Activated CD4-positive, alpha-beta T cell treated with anti-CD3 and anti-CD28 coated beads for 36 hours (primary cell): ENCODE results near the gene ARRB1. TPM values are rescaled to one million over a fixed set of nuclear protein-coding genes. Genes with fewer than 3 reads are reported as not detected.
A peak's percentile ranks its signal among the peaks of the same experiment; 100 is the strongest.

Experiments
- ATAC-seq: fragments of 200-7000 bp; cut with Tn5 transposase; one replicate; pipeline ENCODE4 v1.10.0; 2021; ENCODE audit warnings: mild to moderate bottlenecking, moderate library complexity
- CTCF ChIA-PET: fragments of 350-600 bp; sonication (Branson Sonifier 250); formaldehyde crosslinking; loops from one replicate; lab custom pipeline; 2021; ENCODE audit warnings: antibody characterized with exemption; lab: Charles Lee
- POLR2A ChIA-PET: fragments of 350-600 bp; sonication (Branson Sonifier 250); formaldehyde crosslinking; loops from one replicate; lab custom pipeline; 2021; ENCODE audit warnings: antibody characterized with exemption, inconsistent platforms; lab: Charles Lee
- DNase-seq: peaks from one replicate; pipeline ENCODE4 v3.0.0-alpha.2; 2020
- H3K27ac Mint-ChIP-seq: one replicate; pipeline ENCODE4 v1.8.0; 2021; ENCODE audit warnings: mixed read lengths
- H3K27me3 Mint-ChIP-seq: one replicate; pipeline ENCODE4 v1.8.0; 2021; ENCODE audit warnings: mixed read lengths
- H3K36me3 Mint-ChIP-seq: one replicate; pipeline ENCODE4 v1.8.0; 2021; ENCODE audit warnings: low read depth, mixed read lengths
- H3K4me1 Mint-ChIP-seq: one replicate; pipeline ENCODE4 v1.8.0; 2021; ENCODE audit warnings: mixed read lengths
- H3K4me3 Mint-ChIP-seq: one replicate; pipeline ENCODE4 v1.8.0; 2021; ENCODE audit warnings: mild to moderate bottlenecking, moderate library complexity, mixed read lengths
- H3K9me3 Mint-ChIP-seq: one replicate; pipeline ENCODE4 v1.8.0; 2021; ENCODE audit warnings: low read depth, mixed read lengths
- intact Hi-C, 2 experiments: fragments of 100-400 bp; cut with DNase I in 1 of 2; cut with micrococcal nuclease in 1 of 2; formaldehyde crosslinking; loops; one replicate each; pipeline versions ENCODE4 v1.14.2 to v1.15.1; 2022 to 2024; cut with DNase I, micrococcal nuclease
- total RNA-seq, 2 experiments: library from RNA; stranded (reverse); gene quantifications; one replicate each; pipeline ENCODE4 v1.2.3, GENCODE V29; 2021

Gene ARRB1
- total RNA-seq, 2 experiments from 2014 or later, result 21.0 to 21.8 TPM

DNA sequence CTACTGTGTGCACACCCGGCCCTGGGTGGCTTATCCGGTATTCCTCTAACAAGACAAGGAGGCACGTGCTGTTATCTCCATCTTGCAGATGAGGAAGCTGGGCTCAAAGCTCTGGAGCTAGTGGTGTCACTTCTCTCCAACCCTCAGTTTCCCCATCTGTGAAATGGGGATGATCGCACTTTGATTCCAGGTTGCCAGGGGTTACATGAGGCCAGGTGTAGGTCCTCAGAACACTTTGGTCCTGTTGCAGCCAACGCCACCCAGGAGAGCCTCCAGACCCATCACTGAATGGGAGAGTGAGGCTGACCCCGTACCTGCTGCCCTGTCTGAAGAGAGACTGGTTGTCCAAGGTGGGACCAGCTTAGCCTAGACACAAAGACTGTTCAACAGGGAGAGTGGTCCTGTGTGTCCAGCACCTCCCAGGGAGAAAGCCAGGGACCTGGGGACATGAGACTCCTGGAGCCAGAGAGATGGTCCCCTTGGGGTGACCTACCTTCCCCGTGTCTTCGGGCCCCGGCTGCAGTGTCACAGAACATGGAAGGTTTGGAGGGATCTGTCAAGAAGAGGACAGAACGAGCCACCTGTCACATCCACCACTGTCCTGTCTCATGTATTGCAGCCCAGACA lies 69.9 kb downstream of the ARRB1 start:
- ChIA-PET POLR2A (no interaction called here), CTCF (interaction anchor here (0.8 to 12.1 kb wide), 5 partner anchors 11 to 134 kb away, joined by 3 to 279 read pairs (median 12); no protein-coding TSS in a partner anchor)
- ATAC-seq (no peak), DNase-seq (no peak)
- no peak overlapping the region for H3K4me3 Mint-ChIP-seq
- intact Hi-C loops, result loop anchor here (2.0 kb wide), 2 partner anchors 45 to 251 kb away; no protein-coding TSS in a partner anchor
- H3K36me3 Mint-ChIP-seq, result peaks cover 6% of the 10 kb centered on the region
- H3K27me3 Mint-ChIP-seq, result no peaks in the 10 kb centered on the region
- H3K27ac Mint-ChIP-seq, result no peak overlapping the region
- no peaks in the 10 kb centered on the region for H3K9me3 Mint-ChIP-seq
- peaks cover 21% of the 10 kb centered on the region for H3K4me1 Mint-ChIP-seq

DNA sequence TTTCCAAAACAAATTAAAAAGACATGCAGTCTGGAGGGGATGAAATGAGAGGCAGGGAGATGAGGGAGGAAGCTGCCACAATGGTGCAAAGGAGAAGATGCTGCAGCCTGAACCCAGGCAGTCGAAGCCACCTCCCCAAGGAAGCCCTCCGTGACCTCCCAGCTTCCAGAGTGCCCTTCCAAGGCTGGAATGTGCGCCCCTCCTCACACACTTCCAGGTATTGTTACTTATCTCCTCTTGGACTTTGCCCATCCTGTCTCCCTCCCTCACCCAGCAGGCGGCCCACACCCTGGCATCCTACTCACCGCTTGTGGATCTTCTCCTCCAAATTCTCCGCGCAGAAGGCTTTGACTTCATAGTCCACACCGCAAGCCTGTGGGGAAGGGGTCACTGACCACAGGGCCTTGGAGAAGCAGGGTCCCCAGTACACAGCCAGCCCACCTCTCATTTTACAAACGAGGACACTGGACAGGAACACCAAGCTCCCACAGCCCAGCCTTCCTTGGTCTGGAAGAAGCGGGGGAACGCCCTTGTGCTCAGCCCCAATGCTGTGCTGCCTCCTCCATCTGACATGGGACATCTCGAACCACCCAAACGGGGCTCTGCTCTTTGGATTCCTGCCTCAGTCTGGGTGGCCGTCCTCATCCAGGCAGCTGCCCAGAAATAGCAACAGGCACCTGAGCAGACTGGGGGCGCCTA lies 70.5 kb downstream of the ARRB1 start:
- ChIA-PET POLR2A (no interaction called here), CTCF (interaction anchor here (0.6 to 12.1 kb wide), 20 partner anchors 9 to 253 kb away, joined by 3 to 279 read pairs (median 6); no protein-coding TSS in a partner anchor)

GRCh38 chr11:75280227-75280701 lies 71.2 kb downstream of the ARRB1 start:
- ChIA-PET POLR2A (no interaction called here), CTCF (interaction anchor here (0.6 to 12.1 kb wide), 37 partner anchors 8 to 273 kb away, joined by 3 to 279 read pairs (median 4); partner anchors contain the start of gene ARRB1)
- no peaks in the 10 kb centered on the region for H3K9me3 Mint-ChIP-seq
- peaks cover 12% of the 10 kb centered on the region for H3K36me3 Mint-ChIP-seq
- peak overlapping the region; percentile 47 for H3K27ac Mint-ChIP-seq
- DNase-seq, result peak; percentile 86
- no peak overlapping the region for H3K4me3 Mint-ChIP-seq
- no peaks in the 10 kb centered on the region for H3K27me3 Mint-ChIP-seq
- ATAC-seq, result peak; percentile 77
- H3K4me1 Mint-ChIP-seq, result peaks cover 35% of the 10 kb centered on the region
- intact Hi-C loops, result loop anchor here (1.0 to 2.0 kb wide), 4 partner anchors 46 to 253 kb away; no protein-coding TSS in a partner anchor

More for the DNA sequence above, 70.5 kb downstream of the ARRB1 start:
- intact Hi-C loops, result loop anchor here (1.0 to 2.0 kb wide), 4 partner anchors 45 to 252 kb away; no protein-coding TSS in a partner anchor
- H3K9me3 Mint-ChIP-seq, result no peaks in the 10 kb centered on the region
- H3K4me3 Mint-ChIP-seq, result no peak overlapping the region
- H3K27ac Mint-ChIP-seq, result no peak overlapping the region
- peaks cover 28% of the 10 kb centered on the region for H3K4me1 Mint-ChIP-seq
- peaks cover 8% of the 10 kb centered on the region for H3K36me3 Mint-ChIP-seq
- DNase-seq, result no peak
- ATAC-seq, result no peak
- no peaks in the 10 kb centered on the region for H3K27me3 Mint-ChIP-seq

GRCh38 chr11:75279273-75279672 lies 72.2 kb downstream of the ARRB1 start:
- peaks cover 36% of the 10 kb centered on the region for H3K4me1 Mint-ChIP-seq
- no peaks in the 10 kb centered on the region for H3K27me3 Mint-ChIP-seq
- H3K9me3 Mint-ChIP-seq, result no peaks in the 10 kb centered on the region
- CTCF ChIA-PET, result interaction anchor here (0.6 to 12.1 kb wide), 32 partner anchors 8 to 274 kb away, joined by 3 to 279 read pairs (median 4); partner anchors contain the start of gene ARRB1
- POLR2A ChIA-PET, result interaction anchor here (0.7 kb wide), 2 partner anchors 26 to 188 kb away, joined by 3 read pairs; no protein-coding TSS in a partner anchor
- intact Hi-C loops, result loop anchor here in 1 of 2 experiments (10.0 kb wide), 1 partner anchor 246 kb away; the partner anchor contains the start of gene GDPD5
- H3K36me3 Mint-ChIP-seq, result peaks cover 12% of the 10 kb centered on the region
- H3K4me3 Mint-ChIP-seq, result no peak overlapping the region
- ATAC-seq (no peak), DNase-seq (no peak)
- H3K27ac Mint-ChIP-seq, result peak overlapping the region; percentile 47

- intact Hi-C loops, result loop anchor here in 1 of 2 experiments (10.0 kb wide), 1 partner anchor 247 kb away; the partner anchor contains the start of gene GDPD5
- Mint-ChIP-seq H3K27me3 (no peaks in the 10 kb centered on the region), H3K4me1 (peaks cover 44% of the 10 kb centered on the region), H3K4me3 (no peak overlapping the region), H3K27ac (peak overlapping the region; percentile 11), H3K9me3 (no peaks in the 10 kb centered on the region), H3K36me3 (peaks cover 15% of the 10 kb centered on the region)
- no peak for ATAC-seq
- CTCF ChIA-PET, result interaction anchor here (0.7 to 12.1 kb wide), 4 partner anchors 13 to 500 kb away, joined by 3 to 279 read pairs (median 3); no protein-coding TSS in a partner anchor
- DNase-seq, result no peak
- POLR2A ChIA-PET, result interaction anchor here (0.6 kb wide), 1 partner anchor 841 kb away, joined by 4 read pairs; no protein-coding TSS in a partner anchor
These were observed 73.3 kb downstream of the ARRB1 start for GRCh38 chr11:75277991-75278790.

- ChIA-PET CTCF (interaction anchor here (0.7 to 12.1 kb wide), 7 partner anchors 12 to 459 kb away, joined by 3 to 279 read pairs (median 3); no protein-coding TSS in a partner anchor), POLR2A (no interaction called here)
- intact Hi-C loops, result loop anchor here in 1 of 2 experiments (10.0 kb wide), 1 partner anchor 247 kb away; the partner anchor contains the start of gene GDPD5
- Mint-ChIP-seq H3K4me3 (no peak overlapping the region), H3K9me3 (no peaks in the 10 kb centered on the region), H3K36me3 (peaks cover 15% of the 10 kb centered on the region), H3K27ac (peak overlapping the region; percentile 11), H3K4me1 (peaks cover 44% of the 10 kb centered on the region), H3K27me3 (no peaks in the 10 kb centered on the region)
- ATAC-seq (no peak), DNase-seq (no peak)
These were observed 74.2 kb downstream of the ARRB1 start for GRCh38 chr11:75277211-75277805.

- peak overlapping the region; percentile 90 for H3K27ac Mint-ChIP-seq
- H3K4me3 Mint-ChIP-seq, result no peak overlapping the region
- H3K27me3 Mint-ChIP-seq, result no peaks in the 10 kb centered on the region
- H3K4me1 Mint-ChIP-seq, result peaks cover 44% of the 10 kb centered on the region
- H3K9me3 Mint-ChIP-seq, result no peaks in the 10 kb centered on the region
- intact Hi-C loops, result loop anchor here in 1 of 2 experiments (10.0 kb wide), 1 partner anchor 248 kb away; the partner anchor contains the start of gene GDPD5
- DNase-seq, result no peak
- ChIA-PET CTCF (interaction anchor here (0.5 to 12.1 kb wide), 15 partner anchors 17 to 1900 kb away, joined by 3 to 279 read pairs (median 3); partner anchors contain the start of gene RELT), POLR2A (no interaction called here)
- ATAC-seq, result no peak
- peaks cover 15% of the 10 kb centered on the region for H3K36me3 Mint-ChIP-seq
These were observed 74.8 kb downstream of the ARRB1 start for GRCh38 chr11:75276686-75277085.

GRCh38 chr11:75276186-75276585 lies 75.3 kb downstream of the ARRB1 start:
- H3K27ac Mint-ChIP-seq, result peak overlapping the region; percentile 90
- H3K4me3 Mint-ChIP-seq, result no peak overlapping the region
- CTCF ChIA-PET, result interaction anchor here (0.5 to 12.1 kb wide), 16 partner anchors 9 to 1900 kb away, joined by 3 to 279 read pairs (median 4); partner anchors contain the start of genes ARRB1 and RELT
- intact Hi-C loops, result loop anchor here in 1 of 2 experiments (10.0 kb wide), 1 partner anchor 249 kb away; the partner anchor contains the start of gene GDPD5
- POLR2A ChIA-PET, result no interaction called here
- ATAC-seq (no peak), DNase-seq (no peak)
- H3K36me3 Mint-ChIP-seq, result peaks cover 15% of the 10 kb centered on the region
- no peaks in the 10 kb centered on the region for H3K27me3 Mint-ChIP-seq
- no peaks in the 10 kb centered on the region for H3K9me3 Mint-ChIP-seq
- H3K4me1 Mint-ChIP-seq, result peaks cover 48% of the 10 kb centered on the region

GRCh38 chr11:75275581-75275980 lies 75.9 kb downstream of the ARRB1 start:
- intact Hi-C loops, result loop anchor here in 1 of 2 experiments (10.0 kb wide), 1 partner anchor 249 kb away; the partner anchor contains the start of gene GDPD5
- DNase-seq (peak; percentile 73), ATAC-seq (peak; percentile 88)
- CTCF ChIA-PET, result interaction anchor here (0.9 to 12.1 kb wide), 13 partner anchors 10 to 346 kb away, joined by 3 to 279 read pairs (median 4); partner anchors contain the start of gene ARRB1
- peaks cover 15% of the 10 kb centered on the region for H3K36me3 Mint-ChIP-seq
- H3K4me1 Mint-ChIP-seq, result peaks cover 52% of the 10 kb centered on the region
- no peaks in the 10 kb centered on the region for H3K27me3 Mint-ChIP-seq
- H3K9me3 Mint-ChIP-seq, result no peaks in the 10 kb centered on the region
- POLR2A ChIA-PET, result no interaction called here
- H3K27ac Mint-ChIP-seq, result peak overlapping the region; percentile 90
- H3K4me3 Mint-ChIP-seq, result no peak overlapping the region
